ENCODE data around the gene TRPM2.

Gene TRPM2

DNA sequence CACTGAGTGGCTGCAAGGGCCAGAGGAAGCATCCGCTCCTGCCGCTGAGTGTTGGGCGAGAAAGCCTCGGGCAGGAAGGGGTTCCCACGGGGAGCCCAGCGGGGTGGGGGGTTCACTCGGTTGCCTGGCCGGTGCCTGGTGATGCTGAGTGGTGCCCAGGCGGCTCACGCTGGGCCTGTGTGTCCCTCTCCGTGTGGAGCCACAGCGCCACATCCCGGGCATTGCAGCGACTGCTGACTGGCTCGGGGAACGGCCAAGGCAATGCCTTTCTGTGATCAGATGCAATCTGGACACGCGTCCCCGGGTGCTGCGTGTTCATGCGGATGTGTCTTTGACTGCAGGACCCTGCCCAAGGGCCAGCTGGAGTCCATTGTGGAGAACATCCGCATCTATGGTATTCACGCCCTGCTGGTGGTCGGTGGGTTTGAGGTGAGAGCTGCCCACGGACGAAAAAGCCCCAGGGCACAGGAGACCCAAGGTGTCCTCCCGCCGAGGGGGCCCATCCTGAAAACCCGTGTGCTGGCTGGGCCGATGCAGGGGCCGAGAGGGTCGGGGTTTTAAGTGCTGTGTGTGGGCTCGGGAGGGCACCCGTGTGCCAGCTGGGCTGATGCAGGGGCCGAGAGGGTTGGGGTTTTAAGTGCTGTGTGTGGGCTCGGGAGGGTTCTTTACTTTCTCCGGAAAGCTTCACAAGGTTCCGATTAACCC is 30.6 kb upstream of the TRPM2 start:
- no peak for DNase-seq (ENCODE audit: low read depth)

DNA sequence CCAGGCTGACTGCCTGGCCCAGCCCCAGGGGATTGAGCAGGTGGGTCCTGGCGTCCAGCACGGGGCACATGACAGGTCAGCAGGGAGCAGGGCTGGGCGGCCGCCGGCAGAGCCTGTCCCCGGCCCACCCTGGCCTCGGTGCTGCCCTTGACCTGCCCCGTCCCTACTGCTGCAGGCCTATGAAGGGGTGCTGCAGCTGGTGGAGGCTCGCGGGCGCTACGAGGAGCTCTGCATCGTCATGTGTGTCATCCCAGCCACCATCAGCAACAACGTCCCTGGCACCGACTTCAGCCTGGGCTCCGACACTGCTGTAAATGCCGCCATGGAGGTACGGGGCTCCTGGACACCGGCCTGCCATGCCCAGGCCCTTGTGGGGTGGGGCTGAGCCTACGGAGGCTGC is 29.8 kb upstream of the TRPM2 start:
- no peak for DNase-seq (ENCODE audit: low read depth)

DNA sequence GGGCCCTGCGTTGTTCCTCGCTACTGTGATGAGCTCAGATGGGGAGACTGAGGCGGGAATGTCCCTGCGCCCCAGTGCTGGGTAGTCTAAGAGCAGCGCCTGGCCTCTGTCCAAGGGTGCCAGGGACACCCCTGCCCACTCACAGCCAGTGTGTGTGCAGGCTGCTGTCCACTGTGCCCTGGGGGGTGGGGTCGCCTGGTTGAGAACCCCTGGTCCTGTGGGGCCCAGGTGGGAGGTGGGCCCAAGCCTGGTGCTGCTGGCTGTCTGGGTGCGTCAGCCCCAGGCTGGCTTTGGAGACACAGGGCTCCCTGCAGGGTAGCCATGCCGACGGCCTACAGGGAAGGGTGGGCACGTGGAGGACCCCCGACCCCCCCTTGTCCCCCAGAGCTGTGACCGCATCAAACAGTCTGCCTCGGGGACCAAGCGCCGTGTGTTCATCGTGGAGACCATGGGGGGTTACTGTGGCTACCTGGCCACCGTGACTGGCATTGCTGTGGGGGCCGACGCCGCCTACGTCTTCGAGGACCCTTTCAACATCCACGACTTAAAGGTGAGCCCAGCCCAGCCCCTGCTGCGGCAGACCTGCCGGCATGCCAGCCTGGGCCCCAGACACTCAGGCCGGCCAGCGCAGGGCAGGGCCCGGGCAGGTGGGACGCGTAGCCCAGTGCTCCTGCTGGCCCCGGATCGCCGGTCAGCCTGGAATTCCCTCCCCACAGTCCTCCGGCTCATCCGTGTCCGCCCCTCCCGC is 29.1 kb upstream of the TRPM2 start:
- DNase-seq (ENCODE audit: low read depth) = no peak

DNA sequence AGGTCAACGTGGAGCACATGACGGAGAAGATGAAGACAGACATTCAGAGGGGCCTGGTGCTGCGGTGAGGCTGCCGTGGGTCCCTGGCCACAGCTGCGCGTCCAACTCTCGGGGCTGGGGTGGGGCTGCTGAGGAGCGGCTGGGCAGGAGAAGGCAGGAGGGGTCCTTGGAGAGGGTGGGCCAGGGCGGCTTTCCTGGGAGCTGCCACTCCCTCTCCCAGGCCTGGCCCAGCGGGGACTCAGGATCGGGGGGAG is 28.6 kb upstream of the TRPM2 start:
- no peak for DNase-seq (ENCODE audit: low read depth)

DNA sequence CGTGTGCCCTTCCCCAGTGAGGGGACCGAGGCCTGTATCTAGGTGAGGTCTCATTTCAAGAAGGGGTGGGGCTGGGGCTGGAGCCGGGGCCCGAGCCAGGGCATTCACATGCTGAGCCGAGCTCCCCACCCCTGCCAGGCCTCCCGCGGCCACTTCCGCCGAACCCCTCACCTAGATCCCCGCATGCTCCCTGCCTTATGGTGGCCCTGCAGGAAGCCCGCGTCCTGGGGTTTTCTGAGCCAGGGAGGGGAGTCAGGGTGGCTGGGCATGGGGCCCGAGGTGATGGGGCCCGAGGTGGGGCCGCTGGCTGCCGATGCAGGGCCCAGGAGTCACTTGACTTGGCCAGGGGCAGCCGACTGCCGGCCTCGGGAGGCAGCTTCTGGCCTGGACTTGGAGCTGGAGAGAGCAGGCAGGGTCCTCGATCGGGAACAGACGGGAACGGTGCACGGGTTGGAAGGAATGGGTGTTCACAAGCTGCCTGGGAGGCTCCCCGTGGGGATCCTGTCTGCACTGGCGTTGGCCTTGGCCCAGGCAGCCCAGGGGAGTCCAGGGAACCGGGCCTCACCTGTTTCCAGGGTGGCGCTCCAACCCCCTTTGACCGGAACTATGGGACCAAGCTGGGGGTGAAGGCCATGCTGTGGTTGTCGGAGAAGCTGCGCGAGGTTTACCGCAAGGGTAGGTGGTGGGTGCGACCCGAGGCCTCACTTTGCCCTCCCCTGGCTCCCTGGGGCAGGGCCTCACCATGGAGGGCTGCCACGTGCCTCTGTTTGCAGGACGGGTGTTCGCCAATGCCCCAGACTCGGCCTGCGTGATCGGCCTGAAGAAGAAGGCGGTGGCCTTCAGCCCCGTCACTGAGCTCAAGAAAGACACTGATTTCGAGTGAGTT is 27.8 kb upstream of the TRPM2 start:
- no peak for DNase-seq (ENCODE audit: low read depth)

DNA sequence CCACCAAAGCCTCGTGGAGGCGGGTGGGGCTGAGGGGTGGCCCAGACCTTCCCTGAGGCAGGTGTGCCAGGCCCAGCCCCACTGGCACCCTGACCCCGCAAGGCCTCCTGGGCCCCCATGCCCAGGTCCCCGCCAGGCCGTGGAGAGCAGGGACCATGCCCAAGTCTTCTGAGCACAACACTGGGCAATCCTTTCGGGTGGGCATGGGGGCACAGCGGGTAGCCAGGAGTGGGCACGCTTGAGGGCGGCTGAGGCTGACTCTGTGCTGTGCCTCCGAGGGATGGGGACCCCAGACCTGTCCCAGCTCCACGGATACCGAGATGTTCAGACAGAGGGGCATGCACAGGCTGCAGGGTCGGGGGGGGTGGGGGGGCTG is 27.2 kb upstream of the TRPM2 start:
- no peak for DNase-seq (ENCODE audit: low read depth)

DNA sequence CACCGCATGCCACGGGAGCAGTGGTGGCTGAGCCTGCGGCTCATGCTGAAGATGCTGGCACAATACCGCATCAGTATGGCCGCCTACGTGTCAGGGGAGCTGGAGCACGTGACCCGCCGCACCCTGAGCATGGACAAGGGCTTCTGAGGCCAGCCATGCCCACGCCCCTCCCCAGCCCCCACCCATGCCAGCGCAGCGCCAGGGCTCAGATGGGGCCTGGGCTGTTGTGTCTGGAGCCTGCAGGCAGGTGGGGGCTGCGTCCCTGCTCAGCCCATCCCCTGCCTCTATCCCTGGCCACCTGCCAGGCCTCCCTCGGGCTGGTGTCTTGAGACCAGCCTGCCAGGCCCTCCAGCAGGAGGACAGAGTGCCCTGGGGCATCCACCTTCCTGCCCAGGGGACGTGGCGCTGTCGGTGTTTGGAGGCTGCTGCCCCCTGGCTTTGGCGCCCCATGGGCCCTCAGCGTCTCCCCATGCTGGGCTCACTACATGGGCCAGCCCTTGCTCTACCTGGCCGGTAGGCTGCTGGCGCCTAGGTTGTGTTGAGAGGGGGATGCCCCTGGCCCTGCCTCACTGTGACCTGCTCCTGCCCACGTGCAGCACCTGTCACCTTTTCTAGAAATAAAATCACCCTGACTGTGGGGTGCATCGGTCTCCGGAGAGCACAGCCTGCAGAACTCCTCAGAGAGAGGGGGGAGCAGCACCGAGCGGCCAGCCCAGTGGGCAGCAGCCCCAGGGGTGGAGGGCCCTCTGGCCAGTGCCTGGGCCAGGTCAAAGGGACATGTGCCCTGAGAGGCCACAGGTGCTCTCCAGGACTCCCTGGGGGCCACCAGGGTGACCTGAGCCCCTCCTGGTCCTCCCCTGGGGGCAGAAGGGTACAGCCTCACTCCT is 26.5 kb upstream of the TRPM2 start:
- no peak for DNase-seq (ENCODE audit: low read depth)

DNA sequence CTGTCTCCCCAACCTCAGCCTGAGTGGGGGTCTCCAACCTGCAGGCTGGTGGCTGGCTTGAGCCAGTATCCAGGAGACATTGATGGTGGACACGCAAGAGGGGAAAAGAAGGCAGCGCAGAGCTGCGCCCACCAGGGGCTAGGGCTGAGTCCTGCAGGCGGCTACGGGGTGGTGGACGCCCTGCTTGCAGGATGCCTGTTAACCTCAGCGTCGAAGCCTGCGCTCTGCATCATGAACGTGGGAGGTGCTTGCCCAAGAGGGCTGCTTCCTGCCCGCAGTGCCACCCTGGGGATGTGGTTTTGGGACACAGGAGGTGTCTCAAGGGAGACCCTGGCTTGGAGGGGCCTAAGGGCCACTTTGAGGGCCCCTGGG is 25.8 kb upstream of the TRPM2 start:
- no peak for DNase-seq (ENCODE audit: low read depth)

DNA sequence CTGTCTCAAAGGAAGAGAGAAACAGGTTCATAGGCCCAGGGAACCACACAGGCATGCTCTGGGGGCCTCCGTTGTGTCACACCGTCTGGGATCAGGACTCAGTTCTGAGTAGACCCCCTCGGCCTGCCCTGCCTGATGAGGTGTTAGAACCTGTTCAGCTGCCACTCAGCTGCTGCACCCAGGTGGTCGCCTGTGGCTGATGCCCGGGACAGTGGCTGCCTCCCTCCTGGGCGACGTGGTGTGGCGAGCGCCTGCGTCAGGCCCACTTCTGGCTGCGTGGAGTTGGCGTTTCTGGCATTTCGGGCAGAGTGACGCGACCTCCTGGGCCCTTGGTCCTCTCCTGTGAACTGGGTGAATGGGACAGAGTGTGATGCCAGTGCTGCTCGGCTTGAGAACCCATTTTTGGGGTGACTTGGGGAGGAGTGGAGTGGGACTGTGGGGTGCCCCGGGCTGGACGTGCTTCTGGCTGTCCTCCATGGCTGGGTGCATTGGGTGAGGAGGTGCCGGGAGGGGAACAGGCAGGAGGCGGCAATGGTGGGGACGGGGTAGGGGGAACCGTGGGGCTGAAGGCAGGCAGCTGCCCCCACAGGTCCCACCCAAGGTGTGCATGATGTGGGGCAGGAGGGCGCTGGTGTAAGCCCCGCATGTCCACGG is 25.1 kb upstream of the TRPM2 start:
- DNase-seq (ENCODE audit: low read depth) = no peak

DNA sequence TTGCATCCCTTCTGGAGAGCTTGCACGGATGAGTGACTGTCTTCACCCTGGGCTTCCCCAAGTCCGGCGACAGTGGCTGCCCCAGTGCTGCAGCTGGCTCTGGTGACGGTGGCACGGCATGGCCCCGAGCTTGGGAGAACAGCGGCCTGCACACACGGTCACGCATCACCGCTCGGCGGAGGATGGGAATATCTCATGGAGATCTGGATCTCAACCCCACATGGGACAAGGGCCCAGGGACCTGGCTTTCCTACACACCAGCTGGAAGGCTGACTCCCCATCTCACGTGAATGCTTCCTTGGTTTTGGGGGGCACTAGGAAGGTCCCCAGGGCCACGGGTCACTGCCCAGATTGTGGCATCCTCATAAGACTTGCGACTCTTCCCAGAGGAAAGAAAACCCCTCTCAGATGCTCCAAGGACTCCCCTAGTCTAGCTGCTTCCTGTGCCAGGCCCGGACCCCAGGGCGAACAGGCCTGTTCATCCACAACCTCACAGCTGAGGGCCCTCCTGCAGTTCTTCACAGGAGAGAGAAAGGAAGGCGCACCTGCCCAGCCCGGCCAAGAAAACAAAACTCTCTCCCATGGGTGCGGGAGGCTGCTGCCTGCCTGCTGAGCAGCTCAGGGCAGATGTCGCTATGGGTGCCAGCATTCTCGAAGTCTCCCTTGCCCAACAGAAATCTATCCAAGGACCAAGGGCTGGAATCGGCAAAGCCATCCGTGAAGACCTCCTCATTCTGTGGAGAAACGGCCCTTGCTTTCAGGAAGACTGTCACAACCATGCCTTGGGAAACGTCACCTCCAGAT is 24.1 kb upstream of the TRPM2 start:
- DNase-seq (ENCODE audit: low read depth) = no peak

DNA sequence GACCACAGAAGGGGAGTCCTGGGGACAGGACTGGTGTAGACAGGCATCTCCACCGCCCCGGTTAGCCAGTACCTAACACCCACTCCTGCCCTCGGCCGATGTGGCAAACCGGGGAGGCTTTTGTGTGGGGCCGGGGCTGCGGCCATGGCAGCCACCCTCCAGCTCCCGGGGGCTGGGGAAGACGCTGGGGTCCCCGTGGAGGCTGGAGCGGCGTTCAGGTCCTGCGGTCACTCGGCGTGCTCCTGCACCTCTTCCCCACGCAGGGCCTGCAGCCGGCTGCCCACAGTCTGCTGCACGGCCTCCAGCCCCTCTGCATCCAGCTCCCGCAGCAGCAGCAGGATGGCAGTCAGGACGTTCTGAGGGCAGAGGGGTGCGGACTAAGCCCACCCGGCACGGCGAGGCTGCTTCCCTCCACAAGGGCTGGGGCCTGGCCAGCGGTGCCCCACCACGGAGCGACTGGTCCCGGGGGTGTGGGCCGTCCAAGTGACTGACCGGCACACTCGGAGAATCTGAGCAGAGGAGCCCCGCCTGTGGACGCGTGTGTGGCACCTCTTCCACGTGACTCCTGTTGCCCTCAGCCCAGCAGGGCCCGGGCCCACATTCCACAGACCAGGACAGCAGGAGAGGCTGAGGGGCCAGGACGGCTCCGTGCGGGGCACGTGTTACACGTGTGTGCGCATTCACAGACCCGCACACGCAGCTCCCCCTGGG is 23.3 kb upstream of the TRPM2 start:
- no peak for DNase-seq (ENCODE audit: low read depth)

DNA sequence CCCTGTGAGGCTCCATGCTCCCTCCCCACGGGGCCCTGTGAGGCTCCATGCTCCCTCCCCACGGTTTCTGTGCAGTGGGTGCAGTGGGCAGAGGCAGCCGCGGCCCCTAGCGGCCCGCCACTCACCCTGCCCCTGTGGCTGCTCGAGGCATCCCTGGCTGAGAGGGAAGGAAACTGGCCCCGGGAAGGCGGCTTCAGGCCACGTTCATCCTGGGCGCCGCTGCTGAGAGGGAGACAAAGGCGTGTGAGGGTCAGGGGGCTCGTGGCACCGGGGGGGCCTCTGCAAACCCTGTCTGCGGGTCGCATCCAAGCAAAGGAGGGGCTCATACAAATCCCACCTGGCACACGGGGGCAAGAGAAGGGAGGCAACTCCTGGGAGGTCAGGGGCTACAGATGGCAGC is 22.7 kb upstream of the TRPM2 start:
- DNase-seq (ENCODE audit: low read depth) = no peak

DNA sequence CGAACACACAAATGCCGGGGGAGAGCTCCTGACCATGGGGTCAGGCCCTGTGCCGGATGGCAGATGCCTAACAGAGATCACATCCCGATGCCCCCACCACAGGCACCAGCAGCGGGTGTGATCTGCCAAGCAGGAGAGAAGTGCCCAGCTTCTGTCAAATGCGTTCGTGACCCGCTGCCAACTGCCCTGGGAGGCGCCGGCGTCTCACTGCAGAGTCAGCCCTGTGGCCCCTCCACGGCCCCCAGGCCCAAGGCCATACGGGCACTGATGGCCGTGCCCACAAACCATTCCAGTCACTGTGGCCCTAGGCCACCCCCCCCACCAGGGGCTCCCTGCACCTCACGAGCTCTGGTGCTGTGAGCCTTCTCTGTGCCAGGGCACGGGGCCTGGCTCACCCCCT is 22.2 kb upstream of the TRPM2 start:
- DNase-seq (ENCODE audit: low read depth) = no peak

DNA sequence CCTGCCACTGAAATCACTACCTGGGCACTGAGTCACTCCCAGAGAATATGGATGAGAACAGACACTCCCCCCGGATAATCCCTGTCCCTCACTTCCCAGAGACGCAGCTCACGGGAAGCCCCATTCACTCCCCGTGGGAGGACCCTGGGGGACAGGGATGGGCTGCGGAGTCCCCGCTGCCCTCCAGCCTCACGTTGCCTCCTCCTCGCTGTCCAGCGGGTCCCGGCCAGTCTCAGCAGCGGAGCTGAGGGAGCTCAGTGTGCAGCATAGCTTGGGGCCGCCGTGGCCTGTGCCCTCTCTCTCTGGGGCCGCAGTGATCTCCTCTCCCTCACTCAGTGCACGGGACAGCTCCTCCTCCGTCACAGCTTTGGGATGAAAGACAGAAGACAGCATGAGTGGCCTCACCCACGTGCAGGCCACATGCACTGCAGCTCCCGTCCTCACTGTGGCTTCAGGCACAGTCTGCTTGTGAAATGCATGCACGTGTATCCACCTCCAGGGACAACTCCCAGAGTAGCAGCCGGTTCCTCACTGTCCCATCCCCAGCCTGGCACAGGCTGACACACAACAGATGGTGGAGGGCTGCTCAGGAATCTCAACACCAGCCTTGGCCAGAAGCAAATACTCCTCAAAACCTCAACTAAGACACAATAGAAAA is 21.6 kb upstream of the TRPM2 start:
- no peak for DNase-seq (ENCODE audit: low read depth)

DNA sequence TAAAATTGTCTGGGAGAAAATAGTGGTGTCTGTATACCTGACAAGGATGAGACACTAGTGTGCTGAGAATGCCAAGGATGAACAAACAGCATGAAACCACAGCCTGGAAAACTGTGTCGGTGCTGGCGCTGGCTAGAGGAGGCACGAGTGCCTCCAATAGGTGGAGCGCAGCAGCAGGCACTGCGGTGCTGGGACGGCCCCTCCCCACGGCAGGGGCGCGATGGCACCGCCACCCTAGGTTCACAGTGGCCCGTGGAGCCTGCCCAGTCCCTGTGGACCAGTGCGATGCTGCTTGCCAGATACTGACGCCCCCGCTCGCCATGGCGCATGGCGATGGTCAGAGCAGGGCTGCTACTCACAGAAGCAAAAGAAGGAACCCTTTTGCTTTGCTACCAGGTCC is 21.0 kb upstream of the TRPM2 start:
- no peak for DNase-seq (ENCODE audit: low read depth)

DNA sequence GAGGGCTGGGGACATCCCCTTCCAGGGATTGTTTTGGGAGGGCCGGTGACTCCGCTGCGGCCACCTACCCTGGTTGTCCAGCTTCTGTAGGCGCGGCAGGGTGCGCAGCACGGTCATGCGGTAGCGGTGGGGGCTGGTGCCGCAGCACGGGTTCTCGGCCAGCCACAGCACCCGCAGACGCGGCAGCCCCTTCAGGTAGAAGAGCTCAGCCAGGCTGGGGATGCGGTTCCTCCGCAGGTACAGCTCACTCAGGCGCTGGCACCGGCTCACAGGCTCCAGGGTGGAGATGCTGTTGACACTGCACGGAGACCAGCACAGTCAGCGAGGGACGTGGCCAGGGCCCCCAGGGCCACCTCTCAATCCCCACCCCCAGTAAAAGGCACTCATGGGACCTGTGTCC is 20.5 kb upstream of the TRPM2 start:
- no peak for DNase-seq (ENCODE audit: low read depth)

DNA sequence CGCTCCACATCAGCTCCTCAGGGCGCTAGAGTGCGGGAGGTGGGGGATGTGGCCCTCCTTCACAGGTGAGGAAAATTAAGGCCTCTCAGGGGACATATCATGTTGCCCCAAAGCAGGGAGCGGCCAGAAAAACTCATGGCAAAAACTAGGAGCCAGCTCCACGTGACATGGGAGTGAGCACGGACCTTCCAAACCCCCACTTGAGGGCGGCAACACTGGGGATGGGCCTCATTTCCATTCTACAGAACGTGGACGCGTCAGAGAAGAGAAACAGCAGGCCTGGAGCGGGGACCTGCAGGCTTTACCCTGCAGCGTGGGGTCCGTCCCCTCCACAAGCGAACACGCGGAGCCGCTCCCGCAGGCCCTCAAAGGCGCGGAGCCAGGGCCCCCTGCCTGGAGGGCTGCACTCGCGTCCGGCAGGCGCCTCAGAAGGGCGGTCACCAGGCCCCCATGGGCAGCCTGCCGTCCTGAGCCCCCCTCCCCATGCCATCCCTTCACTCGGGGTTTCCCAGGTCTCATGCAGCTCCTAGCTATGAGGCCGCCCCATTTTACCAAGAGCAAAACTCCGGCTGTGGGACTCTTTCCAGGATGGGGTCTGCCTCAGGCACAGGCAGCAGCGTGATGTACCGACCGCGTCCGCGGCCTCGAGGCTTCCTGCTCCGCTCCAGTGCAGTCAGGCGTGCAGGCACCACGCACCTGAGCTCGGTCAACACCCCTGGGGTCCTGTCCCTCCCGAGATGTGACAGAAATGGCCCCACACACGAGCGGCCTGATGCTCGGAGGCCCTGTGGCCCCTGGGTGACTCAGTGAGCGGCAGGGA is 19.7 kb upstream of the TRPM2 start:
- no peak for DNase-seq (ENCODE audit: low read depth)

DNA sequence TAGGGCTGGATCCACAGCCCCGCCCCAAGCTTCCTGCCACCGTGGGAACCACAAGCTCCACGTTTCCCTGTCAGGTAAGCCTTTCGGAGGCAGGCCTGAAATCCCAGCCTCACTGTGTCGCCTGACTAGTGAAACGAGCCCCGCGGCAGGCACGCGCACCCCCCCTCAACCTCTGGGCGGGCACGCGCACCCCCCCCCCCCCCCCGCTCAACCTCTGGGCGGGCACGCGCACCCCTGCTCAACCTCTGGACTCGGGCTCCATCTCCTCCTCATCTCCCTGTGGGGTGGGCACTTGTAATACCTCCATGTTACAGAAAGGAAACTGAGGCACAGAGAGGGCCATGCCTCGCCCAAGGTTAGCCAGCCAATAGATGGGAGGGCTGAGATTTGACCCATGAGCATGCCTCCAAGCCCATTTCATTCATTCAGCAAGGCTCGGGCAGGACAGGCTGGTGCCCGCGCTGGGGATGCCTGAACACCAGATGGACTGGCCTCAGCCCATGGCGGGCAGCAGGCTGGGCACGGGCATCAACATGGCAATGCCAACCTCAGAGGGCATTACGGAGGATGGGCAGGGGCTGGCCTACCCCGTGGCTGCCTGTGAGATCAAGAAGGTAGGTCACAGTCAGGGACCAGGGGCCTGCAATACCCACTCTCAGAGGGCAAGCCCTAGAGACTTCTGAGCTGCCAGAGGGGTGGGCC is 18.9 kb upstream of the TRPM2 start:
- DNase-seq (ENCODE audit: low read depth) = no peak
